ENCODE measurements around the gene BMPR1A. TPM values are rescaled to one million over a fixed set of nuclear protein-coding genes. Genes with fewer than 3 reads are reported as not detected.
"Not testable (repeated sequence)": the region's sequence is repeated elsewhere in the genome, so short reads cannot be mapped to it uniquely, and the experiment has no call there.

BMPR1A gene
- total RNA-seq, 2 donors from 2014 or later: 38.9 to 50.9 TPM

GRCh38 chr10:86899132-86899531, 142.7 kb downstream of the BMPR1A start:
- DNase-seq (no peak), ATAC-seq (no peak)
- intact Hi-C loops (cut with DNase I, micrococcal nuclease): loop anchor here in 1 of 2 donors (5.0 kb wide), 1 partner anchor 192 kb away; no protein-coding TSS in a partner anchor

GRCh38 chr10:86899670-86900276, 143.4 kb downstream of the BMPR1A start:
- DNase-seq (peak; percentile 48 to 69), ATAC-seq (peak; percentile 86)

GRCh38 chr10:86900955-86901354, 144.5 kb downstream of the BMPR1A start:
- ATAC-seq (peak; percentile 56), DNase-seq (peak; percentile 24 to 63)
- intact Hi-C loops (cut with DNase I, micrococcal nuclease): no loop called here

More at GRCh38 chr10:86899670-86900276, 143.4 kb downstream of the BMPR1A start:
- intact Hi-C loops (cut with DNase I, micrococcal nuclease): loop anchor here in 1 of 2 donors (5.0 kb wide), 1 partner anchor 192 kb away; no protein-coding TSS in a partner anchor

GRCh38 chr10:86904600-86904999, 148.2 kb downstream of the BMPR1A start:
- intact Hi-C loops (cut with DNase I, micrococcal nuclease): no loop called here
- ATAC-seq: no peak
- no peak for DNase-seq

- ATAC-seq: no peak
- no peak for DNase-seq
- intact Hi-C loops (cut with DNase I, micrococcal nuclease): no loop called here
These were observed 149.0 kb downstream of the BMPR1A start for GRCh38 chr10:86905429-86905828.

GRCh38 chr10:86914734-86915133, 158.3 kb downstream of the BMPR1A start:
- no peak for ATAC-seq
- intact Hi-C loops (cut with DNase I, micrococcal nuclease): no loop called here
- no peak for DNase-seq

DNA sequence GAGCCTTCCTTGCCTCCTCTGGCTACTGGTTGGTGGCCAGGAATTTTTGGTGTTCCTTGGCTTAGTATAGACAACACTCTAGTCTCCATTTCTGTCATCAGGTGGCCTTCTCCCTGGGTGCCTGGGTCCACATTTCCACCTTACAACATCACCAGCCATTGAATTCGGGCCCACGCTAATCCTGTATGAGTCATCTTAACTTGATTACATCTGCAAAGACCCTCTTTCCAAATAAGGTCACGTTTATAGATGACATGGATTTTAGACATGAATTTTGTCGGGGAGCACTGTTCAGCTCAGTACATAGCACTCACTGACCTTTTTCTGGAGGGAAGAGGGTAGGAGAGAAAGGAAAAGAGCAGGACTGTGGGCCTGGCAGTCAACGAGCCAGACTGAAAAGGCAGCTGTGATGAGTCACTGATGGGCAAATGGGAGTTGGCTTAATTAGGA, 161.6 kb downstream of the BMPR1A start:
- intact Hi-C loops (cut with DNase I, micrococcal nuclease): no loop called here
- no peak for ATAC-seq
- DNase-seq: no peak

DNA sequence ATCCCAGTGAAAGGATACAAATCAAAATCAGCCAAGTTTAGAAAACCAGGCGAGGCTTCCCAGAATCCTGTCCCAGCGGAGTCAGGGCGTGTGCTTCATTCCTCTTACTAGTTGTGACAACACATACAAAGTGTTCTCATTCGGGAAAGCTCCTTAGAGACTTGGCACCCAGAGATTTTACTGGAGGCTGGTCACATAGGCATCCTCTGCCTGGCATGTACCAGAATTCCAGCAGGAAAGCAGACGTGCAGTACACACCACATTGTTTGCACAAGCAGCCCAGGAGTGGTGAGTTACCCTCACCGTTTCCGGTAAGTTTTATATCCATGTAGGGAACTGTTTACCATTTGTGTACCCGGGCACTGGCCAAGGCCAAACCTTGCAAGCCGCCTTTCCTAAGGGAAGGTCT, 166.1 kb downstream of the BMPR1A start:
- intact Hi-C loops (cut with DNase I, micrococcal nuclease): no loop called here
- DNase-seq (peak; percentile 38 to 58), ATAC-seq (peak; percentile 98)

- no peak for DNase-seq
- intact Hi-C loops (cut with DNase I, micrococcal nuclease): no loop called here
- ATAC-seq: no peak
These were observed 173.3 kb downstream of the BMPR1A start for GRCh38 chr10:86929468-86930380.

DNA sequence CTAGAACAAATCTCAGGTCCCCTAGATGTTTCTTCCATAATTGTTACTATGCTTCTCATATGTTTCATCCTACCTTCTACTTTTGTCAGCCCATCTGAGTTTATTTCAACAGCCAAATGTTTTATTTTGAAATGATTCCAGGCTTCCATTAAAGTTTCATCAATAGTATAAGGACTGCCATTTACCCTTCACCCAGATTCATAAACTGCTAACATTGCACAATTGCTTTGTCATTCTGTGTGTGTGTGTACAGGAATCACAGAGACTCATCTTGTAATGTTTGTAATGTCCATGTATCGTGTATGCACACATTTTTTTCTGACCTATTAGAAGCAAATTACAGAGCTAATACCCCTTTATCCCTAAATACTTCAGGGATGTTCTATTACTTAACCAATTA, 175.5 kb downstream of the BMPR1A start:
- peak; percentile 50 for ATAC-seq
- intact Hi-C loops (cut with DNase I, micrococcal nuclease): no loop called here
- no peak for DNase-seq

- DNase-seq: no peak
- no peak for ATAC-seq
- intact Hi-C loops (cut with DNase I, micrococcal nuclease): no loop called here
These were observed 176.3 kb downstream of the BMPR1A start for GRCh38 chr10:86932674-86933073.

DNA sequence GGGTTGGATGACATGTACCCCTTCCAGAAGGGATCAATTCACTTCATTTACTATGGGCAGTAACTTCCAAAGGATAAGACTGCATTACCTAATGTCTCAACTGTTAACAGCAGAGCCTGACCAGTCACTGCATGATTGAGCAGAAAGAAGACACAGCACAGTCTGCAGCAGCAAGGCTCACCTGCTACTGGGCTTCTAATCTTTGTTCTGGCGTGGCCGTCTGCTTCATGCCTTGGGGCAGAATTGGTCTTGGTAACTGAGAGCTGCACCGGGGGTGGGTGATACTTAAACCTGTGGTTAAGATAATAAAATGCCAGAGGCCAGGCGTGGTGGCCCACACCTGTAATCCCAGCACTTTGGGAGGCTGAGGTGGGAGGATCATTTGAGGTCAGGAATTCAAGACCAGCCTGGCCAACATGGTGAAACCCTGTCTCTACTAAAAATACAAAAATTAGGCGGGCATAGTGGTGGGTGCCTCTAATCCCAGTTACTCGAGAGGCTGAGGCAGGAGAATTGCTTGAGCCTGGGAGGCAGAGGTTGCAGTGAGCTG, 177.8 kb downstream of the BMPR1A start:
- DNase-seq; ATAC-seq; intact Hi-C loops (cut with DNase I, micrococcal nuclease): not testable (repeated sequence)

GRCh38 chr10:86936661-86937501, 180.5 kb downstream of the BMPR1A start:
- intact Hi-C loops (cut with DNase I, micrococcal nuclease): no loop called here
- DNase-seq: no peak

DNA sequence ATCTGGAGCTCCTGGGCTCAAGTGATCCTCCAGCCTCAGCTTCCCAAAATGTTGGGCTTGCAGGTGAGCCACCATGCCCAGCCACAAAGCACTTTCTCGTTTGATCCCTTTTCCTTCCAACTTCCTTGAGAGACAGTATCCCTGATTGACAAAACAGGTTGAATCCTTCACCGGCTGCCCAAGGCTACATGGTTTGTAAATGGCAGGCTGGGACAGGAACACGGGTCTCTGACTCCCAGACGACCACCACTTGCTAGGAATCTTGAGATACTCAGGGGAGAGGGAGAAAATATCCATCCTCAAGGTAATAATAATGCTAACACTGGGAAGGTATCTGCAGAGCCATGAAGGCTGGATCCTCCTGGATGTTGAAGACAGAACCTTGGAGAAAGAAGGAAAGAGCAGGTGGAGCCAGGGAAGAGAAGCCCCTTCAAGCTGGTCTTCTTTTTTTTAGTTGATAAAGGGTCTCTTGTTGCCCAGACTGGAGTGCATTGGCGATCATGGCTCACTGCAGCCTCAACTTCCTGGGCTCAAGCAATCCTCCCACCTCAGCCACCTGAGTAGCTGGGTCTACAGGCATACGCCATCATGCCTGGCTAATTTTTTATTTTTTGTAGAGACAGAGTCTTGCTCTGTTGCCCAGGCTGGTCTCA, 181.2 kb downstream of the BMPR1A start:
- DNase-seq (no peak), ATAC-seq (no peak)
- intact Hi-C loops (cut with DNase I, micrococcal nuclease): no loop called here

More at GRCh38 chr10:86936661-86937501, 180.5 kb downstream of the BMPR1A start:
- no peak for ATAC-seq

DNA sequence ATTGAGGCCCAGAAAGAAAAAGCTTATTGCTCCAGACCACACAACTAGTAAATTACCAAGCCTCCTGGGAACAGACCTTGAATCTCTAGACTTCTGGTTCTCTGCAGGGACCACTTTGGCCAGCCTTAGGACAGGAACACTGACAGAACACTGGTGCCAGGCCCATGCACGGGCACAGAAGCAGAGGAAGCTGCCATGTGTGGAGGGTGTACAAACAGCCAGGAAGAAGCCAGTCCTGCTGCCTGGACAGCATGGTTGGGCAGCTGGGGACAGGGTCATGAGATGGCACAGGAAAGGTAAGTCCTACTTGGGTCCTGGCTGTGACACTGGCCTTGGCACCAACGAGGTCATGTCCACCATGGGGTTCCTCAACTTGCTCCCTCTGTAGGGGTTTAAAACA, 181.8 kb downstream of the BMPR1A start:
- ATAC-seq: no peak
- intact Hi-C loops (cut with DNase I, micrococcal nuclease): no loop called here
- DNase-seq: no peak

GRCh38 chr10:86940076-86940475, 183.7 kb downstream of the BMPR1A start:
- intact Hi-C loops (cut with DNase I, micrococcal nuclease); ATAC-seq; DNase-seq: not testable (repeated sequence)

- intact Hi-C loops (cut with DNase I, micrococcal nuclease): no loop called here
- ATAC-seq (no peak), DNase-seq (no peak)
These were observed 184.3 kb downstream of the BMPR1A start for GRCh38 chr10:86940677-86941076.

DNA sequence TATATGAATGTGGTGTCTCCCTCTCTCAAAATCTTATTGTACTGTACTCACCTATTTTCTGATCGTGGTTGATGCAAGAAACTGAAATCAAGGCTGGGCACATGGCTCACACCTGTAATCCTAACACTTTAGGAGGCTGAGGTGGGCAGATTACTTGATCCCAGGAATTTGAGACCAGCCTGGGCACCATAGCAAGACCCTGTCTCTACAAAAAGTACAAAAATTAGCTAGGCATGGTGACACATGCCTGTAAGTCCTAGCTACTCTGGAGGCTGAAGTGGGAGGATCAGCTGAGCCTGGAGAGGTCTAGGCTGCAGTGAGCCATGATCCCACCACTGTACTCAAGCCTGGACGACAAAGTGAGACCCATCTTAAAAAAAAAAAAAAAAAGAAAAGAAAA, 185.0 kb downstream of the BMPR1A start:
- ATAC-seq (no peak), DNase-seq (no peak)
- intact Hi-C loops (cut with DNase I, micrococcal nuclease): no loop called here

Measured in left colon (tissue), 2 donors.